Activated CD4-positive, alpha-beta T cell treated with anti-CD3 and anti-CD28 coated beads, Interleukin-2, amount 10 ng/mL, durations not matched to agents 7 days and 5 days (primary cell): ENCODE results near the gene MYOCOS. TPM values are rescaled to one million over a fixed set of nuclear protein-coding genes. Genes with fewer than 3 reads are reported as not detected.
"Not testable (repeated sequence)": the region's sequence is repeated elsewhere in the genome, so short reads cannot be mapped to it uniquely, and the experiment has no call there.

Experiments
- CTCF ChIA-PET: fragments of 350-600 bp; sonication (Branson Sonifier 250); formaldehyde crosslinking; loops from one replicate; lab custom pipeline; 2021; ENCODE audit warnings: antibody characterized with exemption; lab: Charles Lee
- POLR2A ChIA-PET: fragments of 350-600 bp; sonication (Branson Sonifier 250); formaldehyde crosslinking; loops from one replicate; lab custom pipeline; 2021; ENCODE audit warnings: antibody characterized with exemption; lab: Charles Lee
- DNase-seq: peaks from one replicate; pipeline ENCODE4 v3.0.0-alpha.2; 2020
- H3K27ac Mint-ChIP-seq: one replicate; pipeline ENCODE4 v1.8.0; 2021; ENCODE audit warnings: mild to moderate bottlenecking, moderate library complexity, mixed read lengths
- H3K27me3 Mint-ChIP-seq: one replicate; pipeline ENCODE4 v1.8.0; 2021; ENCODE audit warnings: mixed read lengths
- H3K36me3 Mint-ChIP-seq: one replicate; pipeline ENCODE4 v1.8.0; 2021; ENCODE audit warnings: low read depth, mixed read lengths
- H3K4me1 Mint-ChIP-seq: one replicate; pipeline ENCODE4 v1.8.0; 2021; ENCODE audit warnings: mixed read lengths
- H3K4me3 Mint-ChIP-seq: one replicate; pipeline ENCODE4 v1.8.0; 2021; ENCODE audit warnings: mild to moderate bottlenecking, moderate library complexity, mixed read lengths
- H3K9me3 Mint-ChIP-seq: one replicate; pipeline ENCODE4 v1.8.0; 2021; ENCODE audit warnings: mixed read lengths
- total RNA-seq, 2 experiments: library from RNA; stranded (reverse); gene quantifications; one replicate each; pipeline ENCODE4 v1.2.3, GENCODE V29; 2021

MYOCOS gene
- total RNA-seq, 2 experiments from 2014 or later = 0.12 to 0.17 TPM

DNA sequence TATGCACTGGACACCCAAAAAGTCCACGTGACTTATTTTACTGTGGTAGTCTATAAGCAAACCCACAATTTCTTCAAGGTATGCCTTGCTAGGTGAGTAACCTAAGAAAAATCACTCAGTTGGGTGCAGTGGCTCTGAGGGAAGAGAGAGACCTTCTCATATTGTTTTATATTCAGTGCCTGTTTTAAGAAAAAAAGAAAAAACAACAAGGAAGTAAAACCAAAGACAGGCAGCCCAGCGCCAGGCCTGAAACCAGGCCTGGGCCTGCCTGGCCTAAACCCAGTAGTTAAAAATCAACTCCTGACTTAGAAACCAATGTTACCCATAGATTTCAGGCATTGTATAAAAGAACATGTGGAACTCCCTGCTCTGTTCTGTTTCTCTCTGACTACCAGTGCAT lies 21.7 kb upstream of the MYOCOS start:
- H3K27me3 Mint-ChIP-seq, CTCF ChIA-PET, H3K36me3 Mint-ChIP-seq, H3K4me1 Mint-ChIP-seq, POLR2A ChIA-PET, H3K27ac Mint-ChIP-seq, DNase-seq, H3K9me3 Mint-ChIP-seq, H3K4me3 Mint-ChIP-seq: not testable (repeated sequence)

DNA sequence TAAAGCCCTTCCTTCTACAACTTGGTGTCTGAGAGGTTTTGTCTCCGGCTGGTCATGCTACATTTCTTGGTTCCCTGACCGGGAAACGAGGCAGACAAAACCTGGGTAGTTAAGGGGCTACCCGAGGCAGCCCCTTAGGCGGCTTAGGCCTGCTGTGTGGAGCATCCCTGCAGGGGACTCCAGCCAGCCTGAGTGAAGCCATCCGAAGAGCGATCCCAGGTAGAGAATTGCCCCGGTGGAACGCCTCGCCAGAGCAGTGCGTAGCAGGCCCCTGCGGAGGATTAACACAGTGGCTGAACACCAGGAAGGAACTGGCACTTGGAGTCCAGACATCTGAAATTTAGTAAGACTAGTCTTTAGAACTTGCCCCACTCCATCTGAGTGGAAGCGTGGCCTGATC lies 21.2 kb upstream of the MYOCOS start:
- peaks cover 8% of the 10 kb centered on the region for H3K36me3 Mint-ChIP-seq
- no peaks in the 10 kb centered on the region for H3K9me3 Mint-ChIP-seq
- H3K27me3 Mint-ChIP-seq = no peaks in the 10 kb centered on the region
- DNase-seq = no peak
- no peak overlapping the region for H3K27ac Mint-ChIP-seq
- POLR2A ChIA-PET = no interaction called here
- no peaks in the 10 kb centered on the region for H3K4me1 Mint-ChIP-seq
- H3K4me3 Mint-ChIP-seq = no peak overlapping the region
- CTCF ChIA-PET = no interaction called here

GRCh38 chr1:171603042-171603441 lies 19.0 kb upstream of the MYOCOS start:
- H3K27ac Mint-ChIP-seq, H3K9me3 Mint-ChIP-seq, H3K4me1 Mint-ChIP-seq, POLR2A ChIA-PET, H3K4me3 Mint-ChIP-seq, H3K36me3 Mint-ChIP-seq, H3K27me3 Mint-ChIP-seq, DNase-seq: not testable (repeated sequence)
- CTCF ChIA-PET = interaction anchor here (1.5 kb wide), 1 partner anchor 20 kb away, joined by 3 read pairs; the partner anchor contains the start of gene MYOCOS

- no peak for DNase-seq
- H3K9me3 Mint-ChIP-seq = no peaks in the 10 kb centered on the region
- ChIA-PET POLR2A (no interaction called here), CTCF (interaction anchor here (1.3 kb wide), 1 partner anchor 30 kb away, joined by 3 read pairs; no protein-coding TSS in a partner anchor)
- no peak overlapping the region for H3K27ac Mint-ChIP-seq
- no peak overlapping the region for H3K4me3 Mint-ChIP-seq
- H3K27me3 Mint-ChIP-seq = no peaks in the 10 kb centered on the region
- no peaks in the 10 kb centered on the region for H3K4me1 Mint-ChIP-seq
- H3K36me3 Mint-ChIP-seq = no peaks in the 10 kb centered on the region
Measured at GRCh38 chr1:171606402-171606941, 15.6 kb upstream of the MYOCOS start.

GRCh38 chr1:171610385-171610784 lies 11.7 kb upstream of the MYOCOS start:
- ChIA-PET POLR2A (no interaction called here), CTCF (no interaction called here)
- Mint-ChIP-seq H3K4me3 (no peak overlapping the region), H3K36me3 (no peaks in the 10 kb centered on the region), H3K9me3 (no peaks in the 10 kb centered on the region), H3K27me3 (no peaks in the 10 kb centered on the region), H3K4me1 (no peaks in the 10 kb centered on the region), H3K27ac (no peak overlapping the region)
- DNase-seq = no peak

DNA sequence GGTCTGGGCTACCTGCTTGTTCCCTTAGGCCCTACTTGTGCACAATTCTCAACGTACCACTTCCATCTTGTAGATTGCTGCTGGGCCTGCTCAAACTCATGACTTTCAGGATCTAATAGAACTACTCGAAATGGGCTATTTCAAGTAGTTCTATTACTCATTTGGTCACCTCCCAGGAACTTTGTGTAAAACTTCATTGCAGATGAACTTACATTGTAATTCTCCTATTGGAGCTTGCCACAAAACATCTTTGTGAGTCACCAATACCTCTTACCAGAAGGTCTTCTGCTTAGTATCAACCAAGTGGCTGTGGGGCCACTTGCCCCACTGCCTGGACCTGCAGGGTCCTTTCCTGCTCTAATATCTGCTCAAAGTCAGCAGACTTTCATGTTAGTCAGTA lies 10.7 kb upstream of the MYOCOS start:
- Mint-ChIP-seq H3K9me3 (no peaks in the 10 kb centered on the region), H3K36me3 (no peaks in the 10 kb centered on the region), H3K4me3 (no peak overlapping the region), H3K27me3 (no peaks in the 10 kb centered on the region), H3K4me1 (no peaks in the 10 kb centered on the region), H3K27ac (no peak overlapping the region)
- CTCF ChIA-PET = interaction anchor here (0.9 kb wide), 1 partner anchor 12 kb away, joined by 3 read pairs; no protein-coding TSS in a partner anchor
- POLR2A ChIA-PET = interaction anchor here (0.5 kb wide), 1 partner anchor 11 kb away, joined by 3 read pairs; no protein-coding TSS in a partner anchor
- DNase-seq = no peak

DNA sequence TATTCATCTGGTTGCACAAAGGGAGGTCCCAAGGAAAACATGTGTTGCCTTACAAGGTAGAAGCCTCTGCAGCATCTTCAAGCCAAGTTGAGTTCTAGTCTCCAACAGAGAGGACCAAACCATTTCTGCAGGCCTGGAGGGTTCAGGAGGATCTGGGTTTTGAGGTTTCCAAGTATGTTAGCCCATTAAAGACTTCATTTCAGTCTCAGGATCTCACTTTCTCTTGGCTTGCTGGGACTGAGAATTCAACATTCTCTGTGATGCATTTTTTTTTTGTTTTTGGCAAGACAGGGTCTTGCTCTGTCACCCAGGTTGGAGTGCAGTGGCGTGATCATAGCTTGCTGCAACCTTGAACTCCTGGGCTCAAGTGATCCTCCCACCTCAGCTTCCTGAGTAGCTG lies 8.8 kb upstream of the MYOCOS start:
- Mint-ChIP-seq H3K36me3 (no peaks in the 10 kb centered on the region), H3K9me3 (no peaks in the 10 kb centered on the region), H3K27ac (no peak overlapping the region), H3K4me3 (no peak overlapping the region), H3K27me3 (no peaks in the 10 kb centered on the region), H3K4me1 (no peaks in the 10 kb centered on the region)
- no peak for DNase-seq
- ChIA-PET CTCF (no interaction called here), POLR2A (no interaction called here)

DNA sequence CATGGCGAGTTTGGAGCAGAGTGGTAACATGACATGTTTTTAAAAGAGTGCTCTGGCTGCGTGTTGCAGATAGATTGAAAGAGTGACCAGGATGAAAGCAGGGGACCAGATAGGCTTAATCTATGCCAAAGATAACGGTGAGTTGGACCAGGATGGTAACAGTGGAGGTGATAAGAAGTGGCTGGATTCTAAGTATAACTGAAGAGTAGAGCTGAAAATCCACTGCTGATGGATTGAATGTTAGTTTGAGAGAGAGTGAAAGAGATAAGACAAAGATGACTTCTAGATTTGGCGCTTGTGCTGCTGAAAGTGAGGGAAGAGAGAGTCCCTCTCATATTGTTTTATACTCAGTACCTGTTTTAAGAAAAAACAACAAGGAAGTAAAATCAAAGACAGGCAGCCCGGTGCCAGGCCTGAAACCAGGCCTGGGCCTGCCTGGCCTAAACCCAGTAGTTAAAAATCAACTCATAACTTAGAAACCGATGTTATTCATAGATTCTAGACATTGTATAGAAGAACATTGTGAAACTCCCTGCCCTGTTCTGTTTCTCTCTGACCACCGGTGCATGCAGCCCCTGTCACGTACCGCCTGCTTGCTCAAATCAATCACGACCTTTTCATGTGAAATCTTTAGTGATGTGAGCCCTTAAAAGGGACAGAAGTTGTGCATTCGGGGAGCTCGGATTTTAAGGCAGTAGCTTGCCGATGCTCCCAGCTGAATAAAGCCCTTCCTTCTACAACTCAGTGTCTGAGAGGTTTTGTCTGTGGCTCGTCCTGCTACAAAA lies 6.7 kb upstream of the MYOCOS start:
- H3K9me3 Mint-ChIP-seq, H3K36me3 Mint-ChIP-seq, H3K4me1 Mint-ChIP-seq, H3K4me3 Mint-ChIP-seq, DNase-seq, H3K27me3 Mint-ChIP-seq, POLR2A ChIA-PET, H3K27ac Mint-ChIP-seq: not testable (repeated sequence)
- CTCF ChIA-PET = interaction anchor here (0.6 kb wide), 1 partner anchor 110 kb away, joined by 5 read pairs; no protein-coding TSS in a partner anchor

DNA sequence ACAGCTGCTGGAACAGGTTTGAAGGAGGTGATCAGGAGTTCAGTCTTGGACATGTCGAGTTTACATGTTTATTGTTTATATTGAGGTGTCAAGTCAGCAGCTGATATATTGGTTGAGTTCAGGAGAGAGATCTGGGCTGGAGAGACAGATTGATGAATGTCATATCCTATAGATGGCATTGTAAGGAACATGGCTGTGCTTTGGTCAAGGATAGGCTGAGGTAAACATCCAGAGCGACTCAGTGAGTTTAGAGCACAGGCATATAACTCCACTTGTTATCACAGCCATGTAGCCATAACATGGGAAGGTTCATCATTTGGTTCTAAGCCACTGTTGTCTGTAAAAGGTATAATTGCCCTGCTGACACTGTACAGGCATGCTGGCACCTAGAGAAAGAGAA lies 5.5 kb upstream of the MYOCOS start:
- ChIA-PET POLR2A (no interaction called here), CTCF (interaction anchor here (1.2 kb wide), 1 partner anchor 28 kb away, joined by 3 read pairs; no protein-coding TSS in a partner anchor)
- no peak for DNase-seq
- no peaks in the 10 kb centered on the region for H3K4me1 Mint-ChIP-seq
- H3K27ac Mint-ChIP-seq = no peak overlapping the region
- no peaks in the 10 kb centered on the region for H3K36me3 Mint-ChIP-seq
- H3K4me3 Mint-ChIP-seq = no peak overlapping the region
- peaks cover 5% of the 10 kb centered on the region for H3K27me3 Mint-ChIP-seq
- H3K9me3 Mint-ChIP-seq = no peaks in the 10 kb centered on the region

GRCh38 chr1:171623651-171624331 lies 1.7 kb downstream of the MYOCOS start:
- no peak for DNase-seq
- CTCF ChIA-PET = interaction anchor here (1.2 to 1.6 kb wide), 3 partner anchors 12 to 32 kb away, joined by 3 read pairs; partner anchors contain the start of gene MYOC

DNA sequence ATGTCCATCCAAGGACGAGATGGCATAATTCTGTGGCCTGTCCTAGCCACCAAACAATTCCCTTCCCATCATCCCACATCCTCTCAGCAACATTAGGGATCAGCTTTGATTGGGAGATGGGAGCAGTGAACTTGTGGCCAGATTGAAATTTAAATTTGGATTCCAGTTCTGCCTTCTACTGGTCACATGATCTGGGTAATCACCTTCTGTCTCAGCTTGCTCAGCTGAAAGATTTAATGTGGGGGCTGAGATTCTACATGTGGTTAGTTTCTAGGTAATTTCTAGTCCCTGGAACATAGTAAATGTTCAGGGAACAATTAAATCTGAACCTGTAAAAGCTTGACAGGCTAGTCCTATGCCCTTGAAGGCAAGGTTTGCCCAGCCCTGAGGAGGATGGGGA lies 3.2 kb downstream of the MYOCOS start:
- CTCF ChIA-PET = interaction anchor here (0.8 to 2.1 kb wide), 3 partner anchors 20 to 309 kb away, joined by 3 to 10 read pairs (median 3); no protein-coding TSS in a partner anchor
- Mint-ChIP-seq H3K27ac (no peak overlapping the region), H3K4me3 (no peak overlapping the region), H3K9me3 (no peaks in the 10 kb centered on the region), H3K36me3 (no peaks in the 10 kb centered on the region), H3K27me3 (peaks cover 11% of the 10 kb centered on the region), H3K4me1 (no peaks in the 10 kb centered on the region)
- DNase-seq = no peak
- POLR2A ChIA-PET = no interaction called here

More at GRCh38 chr1:171623651-171624331, 1.7 kb downstream of the MYOCOS start:
- no peak overlapping the region for H3K4me3 Mint-ChIP-seq
- no peak overlapping the region for H3K27ac Mint-ChIP-seq
- peaks cover 5% of the 10 kb centered on the region for H3K27me3 Mint-ChIP-seq
- H3K36me3 Mint-ChIP-seq = no peaks in the 10 kb centered on the region
- H3K4me1 Mint-ChIP-seq = no peaks in the 10 kb centered on the region
- no peaks in the 10 kb centered on the region for H3K9me3 Mint-ChIP-seq
- POLR2A ChIA-PET = interaction anchor here (0.6 kb wide), 1 partner anchor 139 kb away, joined by 3 read pairs; no protein-coding TSS in a partner anchor

DNA sequence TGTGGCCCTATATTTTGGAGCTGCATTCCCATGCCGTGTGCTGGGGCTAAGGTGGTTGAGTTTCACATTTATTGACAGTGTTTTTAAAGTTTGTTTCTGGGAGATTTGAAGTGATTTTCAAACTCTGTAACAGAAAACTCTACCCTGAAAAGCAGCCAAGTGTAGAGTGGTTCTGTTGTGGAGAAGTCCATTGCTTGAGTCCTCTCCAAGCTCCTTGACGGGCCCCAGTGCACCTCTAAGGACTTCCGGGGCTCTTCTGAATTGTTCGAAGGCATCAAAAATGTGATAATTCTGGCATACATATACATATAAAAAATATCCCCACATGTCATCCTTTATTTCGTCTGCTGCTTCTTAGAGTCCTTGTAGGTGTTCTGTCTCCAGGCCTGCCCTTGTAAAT lies 5.0 kb downstream of the MYOCOS start:
- peaks cover 10% of the 10 kb centered on the region for H3K27me3 Mint-ChIP-seq
- ChIA-PET CTCF (no interaction called here), POLR2A (no interaction called here)
- no peaks in the 10 kb centered on the region for H3K9me3 Mint-ChIP-seq
- no peak overlapping the region for H3K27ac Mint-ChIP-seq
- DNase-seq = no peak
- no peaks in the 10 kb centered on the region for H3K36me3 Mint-ChIP-seq
- H3K4me1 Mint-ChIP-seq = no peaks in the 10 kb centered on the region
- no peak overlapping the region for H3K4me3 Mint-ChIP-seq

DNA sequence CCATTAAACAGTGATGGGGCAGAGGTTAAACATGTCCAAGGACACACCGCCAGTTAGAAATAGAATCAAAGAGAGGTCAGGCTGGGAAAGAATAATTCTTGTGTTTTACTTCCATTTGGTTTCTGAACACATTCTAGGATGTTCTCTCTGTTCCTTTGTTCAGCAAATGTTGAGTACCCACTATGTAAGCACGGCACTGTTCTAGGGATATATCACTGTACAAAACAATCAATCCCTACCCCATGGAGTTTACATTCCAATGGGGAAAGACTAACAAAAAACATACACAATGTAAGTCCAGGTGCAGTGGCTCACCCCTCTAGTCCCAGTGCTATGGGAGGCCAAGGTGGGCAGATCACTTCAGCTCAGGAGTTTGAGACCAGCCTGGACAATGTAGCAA lies 6.2 kb downstream of the MYOCOS start:
- Mint-ChIP-seq H3K27me3 (peaks cover 10% of the 10 kb centered on the region), H3K9me3 (no peaks in the 10 kb centered on the region)
- CTCF ChIA-PET = no interaction called here

More for the DNA sequence above, 6.2 kb downstream of the MYOCOS start:
- POLR2A ChIA-PET = no interaction called here
- no peaks in the 10 kb centered on the region for H3K36me3 Mint-ChIP-seq
- no peak overlapping the region for H3K4me3 Mint-ChIP-seq
- DNase-seq = no peak
- H3K4me1 Mint-ChIP-seq = no peaks in the 10 kb centered on the region
- no peak overlapping the region for H3K27ac Mint-ChIP-seq
